Lower lobe of right lung (tissue), 2 donors: ENCODE results near the gene PACS2. TPM values are rescaled to one million over a fixed set of nuclear protein-coding genes. Genes with fewer than 3 reads are reported as not detected.

Experiments used
- ATAC-seq, 2 donors: fragments of 200-7000 bp; cut with Tn5 transposase; one replicate each; pipeline ENCODE4 v1.9.1; 2020 to 2022; ENCODE audit warnings: mild to moderate bottlenecking in 2 of 2, moderate library complexity in 2 of 2
- DNase-seq: peaks from one replicate; pipeline ENCODE4 v3.0.0-alpha.2; 2020
- H3K27ac ChIP-seq: fragments of 200-600 bp; one replicate; pipeline ENCODE4 v1.8.0; 2022
- H3K27me3 ChIP-seq: fragments of 200-600 bp; one replicate; pipeline ENCODE4 v1.8.0; 2022; ENCODE audit warnings: low read depth
- H3K36me3 ChIP-seq: fragments of 200-600 bp; one replicate; pipeline ENCODE4 v1.8.0; 2022; ENCODE audit warnings: mild to moderate bottlenecking
- H3K4me1 ChIP-seq: fragments of 200-600 bp; one replicate; pipeline ENCODE4 v1.8.0; 2022
- H3K4me3 ChIP-seq: fragments of 200-600 bp; one replicate; pipeline ENCODE4 v1.8.0; 2022; ENCODE audit warnings: mild to moderate bottlenecking
- H3K9me3 ChIP-seq: fragments of 200-600 bp; one replicate; pipeline ENCODE4 v1.8.0; 2022
- intact Hi-C: fragments of 100-400 bp; cut with DNase I; formaldehyde crosslinking; loops from one replicate; pipeline ENCODE4 v1.11.0; 2022
- total RNA-seq: library from RNA; stranded (reverse); fragmentation: NEBNext Ultra II Directional; extraction: Animal tissue kit (Norgen Biotek cat#: 25700); gene quantifications from one replicate; pipeline ENCODE4 v1.2.1, GENCODE V29; 2021
- TF ChIP-seq, protein P1 (sequence below): fragments of 200-600 bp; IDR thresholded peaks from one replicate; pipeline ENCODE4 v1.8.0; 2022; ENCODE audit warnings: antibody characterized with exemption, mild to moderate bottlenecking
- donor health status: DM: no; HTN: yes; CAD: no; lungs with severe emphysema.

The PACS2 gene
- total RNA-seq, 1 donor from 2014 or later = 79.7 TPM

DNA sequence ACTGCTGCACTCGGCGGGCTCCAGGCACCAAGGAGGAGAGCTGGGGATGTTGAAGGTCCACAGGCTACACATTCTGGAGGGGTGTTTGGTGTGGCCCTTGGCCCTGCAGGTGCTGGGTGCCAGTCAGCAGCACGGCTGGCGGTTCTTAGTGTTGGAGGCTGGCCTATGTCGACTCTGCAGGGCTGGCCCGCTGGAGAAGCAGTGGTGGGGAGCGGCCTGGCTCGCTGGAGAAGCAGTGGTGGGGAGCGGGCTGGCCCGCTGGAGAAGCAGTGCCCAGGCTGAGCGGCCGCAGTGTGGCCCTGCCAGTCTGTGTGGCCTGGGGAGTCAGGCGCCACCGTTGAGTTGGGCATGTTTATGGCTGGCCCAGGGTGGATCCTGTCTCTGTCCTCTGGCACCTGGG is 132.4 kb downstream of the PACS2 start:
- ATAC-seq = no peak
- TF ChIP-seq, protein P1, sequence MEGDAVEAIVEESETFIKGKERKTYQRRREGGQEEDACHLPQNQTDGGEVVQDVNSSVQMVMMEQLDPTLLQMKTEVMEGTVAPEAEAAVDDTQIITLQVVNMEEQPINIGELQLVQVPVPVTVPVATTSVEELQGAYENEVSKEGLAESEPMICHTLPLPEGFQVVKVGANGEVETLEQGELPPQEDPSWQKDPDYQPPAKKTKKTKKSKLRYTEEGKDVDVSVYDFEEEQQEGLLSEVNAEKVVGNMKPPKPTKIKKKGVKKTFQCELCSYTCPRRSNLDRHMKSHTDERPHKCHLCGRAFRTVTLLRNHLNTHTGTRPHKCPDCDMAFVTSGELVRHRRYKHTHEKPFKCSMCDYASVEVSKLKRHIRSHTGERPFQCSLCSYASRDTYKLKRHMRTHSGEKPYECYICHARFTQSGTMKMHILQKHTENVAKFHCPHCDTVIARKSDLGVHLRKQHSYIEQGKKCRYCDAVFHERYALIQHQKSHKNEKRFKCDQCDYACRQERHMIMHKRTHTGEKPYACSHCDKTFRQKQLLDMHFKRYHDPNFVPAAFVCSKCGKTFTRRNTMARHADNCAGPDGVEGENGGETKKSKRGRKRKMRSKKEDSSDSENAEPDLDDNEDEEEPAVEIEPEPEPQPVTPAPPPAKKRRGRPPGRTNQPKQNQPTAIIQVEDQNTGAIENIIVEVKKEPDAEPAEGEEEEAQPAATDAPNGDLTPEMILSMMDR = no peak
- intact Hi-C loops = no loop called here
- no peak for DNase-seq
- Histone ChIP-seq H3K4me1 (peaks cover 9% of the 10 kb centered on the region), H3K4me3 (no peak overlapping the region), H3K27ac (no peak overlapping the region), H3K27me3 (no peaks in the 10 kb centered on the region), H3K9me3 (no peaks in the 10 kb centered on the region), H3K36me3 (peaks cover 30% of the 10 kb centered on the region)

Other genes starting within 250 kb of the PACS2 start
- gene GPR132, start 249.3 kb upstream of the PACS2 start, total RNA-seq = 7.2 TPM
- gene JAG2, start 146.0 kb upstream of the PACS2 start, total RNA-seq = 29.2 TPM
- gene NUDT14, start 133.4 kb upstream of the PACS2 start, total RNA-seq = 54.5 TPM
- 53.0 TPM for gene BTBD6, start 66.2 kb upstream of the PACS2 start, total RNA-seq
- gene BRF1, start 13.7 kb upstream of the PACS2 start, total RNA-seq = 35.7 TPM
- 3.8 TPM for gene TEX22, start 83.8 kb downstream of the PACS2 start, total RNA-seq
- 69.7 TPM for gene MTA1, start 105.1 kb downstream of the PACS2 start, total RNA-seq
- gene CRIP2, start 160.1 kb downstream of the PACS2 start, total RNA-seq = 143 TPM
- 237 TPM for gene CRIP1, start 172.1 kb downstream of the PACS2 start, total RNA-seq
- 10.6 TPM for gene TEDC1, start 176.5 kb downstream of the PACS2 start, total RNA-seq
- 3.0 TPM for gene TMEM121, start 211.8 kb downstream of the PACS2 start, total RNA-seq